HepG2 (cell line): ENCODE measurements around the gene ANKRD11. TPM values are rescaled to one million over a fixed set of nuclear protein-coding genes. Genes with fewer than 3 reads are reported as not detected.

Source experiments
- ATAC-seq: fragments of 200-7000 bp; cut with Tn5 transposase; 3 replicates; pipeline ENCODE4 v1.9.1; 2020; ENCODE audit warnings: mild to moderate bottlenecking, moderate library complexity
- BruUV-seq: library from RNA; stranded (reverse); fragments of 400-500 nt; replicated peaks from 2 replicates; lab custom pipeline; 2021; lab: Mats Ljungman, UMichigan
- CTCF ChIA-PET: fragments of 300-600 bp; formaldehyde crosslinking; extraction: SDS; loops from one replicate; lab custom pipeline; 2021; ENCODE audit warnings: low total read pairs, inconsistent platforms, low intra/inter-chr PET ratio; lab: Yijun Ruan, JAX
- POLR2A ChIA-PET: fragments of 350-600 bp; sonication (Branson Sonifier 250); formaldehyde crosslinking; loops from one replicate; lab custom pipeline; 2020; ENCODE audit warnings: antibody characterized with exemption, inconsistent platforms; lab: Yijun Ruan, JAX
- DNase-seq: peaks from one replicate; pipeline ENCODE4 v3.0.0-alpha.2; 2015; ENCODE audit warnings: low spot score
- FAIRE-seq: peaks from 3 replicates; lab custom pipeline; 2011; peaks lifted over from hg19 to GRCh38; lab: Jason Lieb, UNC
- H2AFZ ChIP-seq: one replicate; pipeline ENCODE4 v1.6.1; 2011; ENCODE audit warnings: low read length, inconsistent platforms
- H3K27ac ChIP-seq: fragments of 300-600 bp; 3 replicates; pipeline ENCODE4 v1.8.0; 2011; ENCODE audit warnings: mixed run types, mild to moderate bottlenecking, mixed read lengths, low read length, inconsistent platforms; ENCODE audit not compliant: insufficient read depth; ENCODE audit errors: extremely low read length
- H3K27me3 ChIP-seq, 2 experiments: fragments of 200-600 bp in 1 of 2; 2 replicates in 1 of 2; 3 replicates in 1 of 2; pipeline versions ENCODE4 v1.6.0 to v1.8.0; 2011; ENCODE audit warnings: low read length in 2 of 2, mild to moderate bottlenecking in 2 of 2, moderate library complexity in 2 of 2, inconsistent platforms in 1 of 2; ENCODE audit not compliant: insufficient read depth in 2 of 2, control insufficient read depth in 1 of 2
- H3K36me3 ChIP-seq, 2 experiments: fragments of 200-600 bp in 1 of 2; replicated peaks in 1 of 2; 2 replicates in 1 of 2; 3 replicates in 1 of 2; pipeline versions ENCODE4 v1.5.1 to v1.8.0; 2011; ENCODE audit warnings: low read length in 2 of 2, inconsistent platforms in 1 of 2; ENCODE audit not compliant: insufficient read depth in 2 of 2, control insufficient read depth in 1 of 2
- H3K4me1 ChIP-seq: 2 replicates; pipeline ENCODE4 v1.5.1; 2012; ENCODE audit warnings: low read length, inconsistent platforms; ENCODE audit not compliant: insufficient read depth
- H3K4me2 ChIP-seq: 2 replicates; pipeline ENCODE4 v1.6.0; 2011; ENCODE audit warnings: low read depth, low read length, inconsistent platforms
- H3K4me3 ChIP-seq, 3 experiments: fragments of 200-600 bp in 1 of 3; sonication (generic), shearing (Covaris generic) in 1 of 3; replicated peaks in 1 of 3; 2 replicates each; pipeline ENCODE4 v1.5.1; 2011 to 2016; ENCODE audit warnings: low read length in 3 of 3, inconsistent platforms in 2 of 3, low read depth in 2 of 3, mild to moderate bottlenecking in 2 of 3, control low read depth in 1 of 3, mixed read lengths in 1 of 3; ENCODE audit not compliant: insufficient read depth in 1 of 3
- H3K79me2 ChIP-seq: one replicate; pipeline ENCODE4 v1.6.1; 2011; ENCODE audit warnings: low read length, inconsistent platforms; ENCODE audit not compliant: insufficient read depth
- H3K9ac ChIP-seq: 2 replicates; pipeline ENCODE4 v1.6.0; 2011; ENCODE audit warnings: mild to moderate bottlenecking, low read depth, low read length, inconsistent platforms; ENCODE audit not compliant: insufficient read depth
- H3K9me3 ChIP-seq: 2 replicates; pipeline ENCODE4 v1.5.1; 2012; ENCODE audit warnings: mild to moderate bottlenecking, low read length
- H4K20me1 ChIP-seq: 2 replicates; pipeline ENCODE4 v1.6.0; 2011; ENCODE audit warnings: inconsistent platforms, mild to moderate bottlenecking, low read length, moderate library complexity; ENCODE audit not compliant: insufficient read depth
- HOXA3 ChIP-seq: sonication (generic); formaldehyde crosslinking; IDR thresholded peaks from 2 replicates; pipeline ENCODE4 v1.5.0; 2020; ENCODE audit warnings: missing genetic modification reagents
- LCORL ChIP-seq, 2 experiments: fragments of 450-650 bp in 1 of 2; sonication (generic) in 1 of 2; formaldehyde crosslinking in 1 of 2; IDR thresholded peaks; 2 replicates each; pipeline versions ENCODE4 v1.5.0 to v1.6.1; 2017 to 2020; ENCODE audit warnings: antibody characterized with exemption in 1 of 2, missing genetic modification reagents in 1 of 2
- MXD1 ChIP-seq: sonication (generic); formaldehyde crosslinking; IDR thresholded peaks from 2 replicates; pipeline ENCODE4 v1.4.0; 2020; ENCODE audit warnings: mild to moderate bottlenecking, missing genetic modification reagents
- MXI1 ChIP-seq: IDR thresholded peaks from 3 replicates; pipeline ENCODE4 v1.6.1; 2012; ENCODE audit warnings: low read depth, low read length, inconsistent platforms, borderline replicate concordance
- RFX1 ChIP-seq: fragments of 450-650 bp; IDR thresholded peaks from 2 replicates; pipeline ENCODE4 v1.6.1; 2017
- RXRA ChIP-seq: sonication (generic); formaldehyde crosslinking; IDR thresholded peaks from 2 replicates; pipeline ENCODE4 v1.5.1; 2020; ENCODE audit warnings: missing genetic modification reagents
- ZNF333 ChIP-seq: sonication (generic); formaldehyde crosslinking; IDR thresholded peaks from 2 replicates; pipeline ENCODE4 v1.4.0; 2020; ENCODE audit warnings: mild to moderate bottlenecking, missing genetic modification reagents, borderline replicate concordance
- WGBS: methylation state at CpG from one replicate; pipeline ENCODE4 v1.1.6; 2017; ENCODE audit warnings: low lambda C conversion rate; 5-methylcytosine and 5-hydroxymethylcytosine counted together
- in situ Hi-C: cut with HindIII; loops from 2 replicates; pipeline ENCODE4 v1.10.0; 2017; ENCODE audit warnings: low pct_unique_long_range_greater_than_20kb; ENCODE audit not compliant: extremely low pct_ligation_motif_present
- intact Hi-C: fragments of 100-400 bp; cut with micrococcal nuclease; formaldehyde crosslinking; loops from one replicate; pipeline ENCODE4 v1.10.0; 2022; ENCODE audit not compliant: unreplicated experiment
- polyA plus RNA-seq, 8 experiments: library from polyadenylated mRNA; depleted of rRNA in 3 of 8; stranded (reverse) in 7 of 8; unstranded in 1 of 8; fragments of >200 nt; fragmentation: Illumina TruSeq in 4 of 8; extraction: Trizol in 4 of 8; gene quantifications; 2 replicates each; pipeline versions ENCODE4 v1.2.1 to v1.2.3, GENCODE V29; 2011 to 2016; ENCODE audit warnings: low read depth in 4 of 8, missing spikeins in 1 of 8, mixed read lengths in 1 of 8; ENCODE audit not compliant: insufficient read depth in 1 of 8
- total RNA-seq, 5 experiments: library from RNA; depleted of rRNA; stranded (reverse); fragments of >200 nt; fragmentation: Illumina TruSeq; extraction: Trizol; gene quantifications; 2 replicates each; pipeline ENCODE4 v1.2.3, GENCODE V29; 2016; ENCODE audit warnings: low read depth in 1 of 5
- TF ChIP-seq, protein P1 (sequence below): sonication (generic); formaldehyde crosslinking; IDR thresholded peaks from 2 replicates; pipeline ENCODE4 v1.5.0; 2020; ENCODE audit warnings: missing genetic modification reagents, mild to moderate bottlenecking, borderline replicate concordance
- TF ChIP-seq, protein P2 (sequence below): sonication (generic); formaldehyde crosslinking; IDR thresholded peaks from 2 replicates; pipeline ENCODE4 v1.4.0; 2020; ENCODE audit warnings: missing genetic modification reagents
- TF ChIP-seq, protein P3 (sequence below): sonication (generic); formaldehyde crosslinking; IDR thresholded peaks from 2 replicates; pipeline ENCODE4 v1.4.0; 2020; ENCODE audit warnings: mild to moderate bottlenecking, missing genetic modification reagents

The ANKRD11 gene
- total and polyA plus RNA-seq, 2 of the 13 experiments (the other 11 are each of a cell fraction or from before 2014, with no cell fraction given) = 21.4 to 38.4 TPM

GRCh38 chr16:89411335-89411850 is 79.0 kb downstream of the ANKRD11 start:
- BruUV-seq = TSS peak; percentile 33
- in situ Hi-C loops = no loop called here
- peaks cover 96% of the 10 kb centered on the region for H4K20me1 ChIP-seq

DNA sequence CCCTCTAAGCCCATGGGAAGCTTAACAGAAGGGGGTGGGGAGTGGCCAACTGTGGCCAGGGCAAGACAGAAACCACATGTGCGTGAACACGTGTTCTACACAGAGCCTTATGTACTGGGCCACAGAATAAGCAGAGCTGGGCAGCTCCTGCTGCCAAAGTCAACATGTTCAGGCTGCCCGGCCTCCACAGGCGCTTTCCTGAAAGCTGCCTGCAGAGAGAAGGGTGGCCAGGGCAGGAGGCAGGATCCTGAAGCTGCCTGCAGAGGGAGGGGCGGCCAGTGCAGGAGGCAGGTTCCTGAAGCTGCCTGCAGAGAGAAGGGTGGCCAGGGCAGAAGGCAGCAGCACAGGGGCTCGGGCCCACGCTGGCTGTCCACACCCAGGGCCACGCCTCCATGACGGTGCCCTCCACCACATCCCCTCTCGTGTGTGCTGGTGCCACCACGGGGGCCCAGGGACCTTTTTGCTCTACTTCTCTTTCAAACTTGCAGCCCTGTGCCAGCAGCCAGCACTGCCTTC is 79.5 kb downstream of the ANKRD11 start:
- peak; percentile 55 for ATAC-seq
- peaks cover 99% of the 10 kb centered on the region for H3K4me1 ChIP-seq
- no peaks in the 10 kb centered on the region for H3K27me3 ChIP-seq
- ChIA-PET POLR2A (interaction anchor here (1.7 kb wide), 1 partner anchor 98 kb away, joined by 5 read pairs; the partner anchor contains the start of gene SPG7), CTCF (no interaction called here)
- DNase-seq = peak; percentile 34
- peak overlapping the region; percentile 2 for H3K27ac ChIP-seq
- peaks cover 96% of the 10 kb centered on the region for H4K20me1 ChIP-seq
- no peaks in the 10 kb centered on the region for H3K9me3 ChIP-seq
- WGBS = 81% methylated on average over 6 of the region's 11 CpGs
- H3K4me2 ChIP-seq = peak overlapping the region; percentile 10; the same call in 1 of the 2 replicates
- H3K36me3 ChIP-seq = peaks cover 5 to 10% of the 10 kb centered on the region in 2 experiments; a peak in 2 of 5 replicates
- peaks cover 93% of the 10 kb centered on the region for H3K79me2 ChIP-seq
- BruUV-seq = no TSS peak
- no peak for FAIRE-seq
- H3K9ac ChIP-seq = no peak overlapping the region
- no peak overlapping the region for H3K4me3 ChIP-seq
- no peak overlapping the region for H2AFZ ChIP-seq
- intact Hi-C loops (loop anchor here (2.0 to 10.0 kb wide), 2 partner anchors 16 to 76 kb away; no protein-coding TSS in a partner anchor), in situ Hi-C loops (no loop called here)
- TF ChIP-seq ZNF333 (0 out of 2 replicates have a peak, but pooled peaks have one; percentile 34), LCORL (IDR thresholded peaks at IDR 0.05) (no peak), LCORL (CRISPR knock-in tag; IDR thresholded peaks at IDR 0.05) (no peak), MXI1 (peak; percentile 78; the same call in 1 of the 3 replicates), HOXA3 (CRISPR knock-in tag) (no peak), MXD1 (CRISPR knock-in tag) (peak; percentile 52; the same call in 1 of the 2 replicates)
- TF ChIP-seq, protein P1, sequence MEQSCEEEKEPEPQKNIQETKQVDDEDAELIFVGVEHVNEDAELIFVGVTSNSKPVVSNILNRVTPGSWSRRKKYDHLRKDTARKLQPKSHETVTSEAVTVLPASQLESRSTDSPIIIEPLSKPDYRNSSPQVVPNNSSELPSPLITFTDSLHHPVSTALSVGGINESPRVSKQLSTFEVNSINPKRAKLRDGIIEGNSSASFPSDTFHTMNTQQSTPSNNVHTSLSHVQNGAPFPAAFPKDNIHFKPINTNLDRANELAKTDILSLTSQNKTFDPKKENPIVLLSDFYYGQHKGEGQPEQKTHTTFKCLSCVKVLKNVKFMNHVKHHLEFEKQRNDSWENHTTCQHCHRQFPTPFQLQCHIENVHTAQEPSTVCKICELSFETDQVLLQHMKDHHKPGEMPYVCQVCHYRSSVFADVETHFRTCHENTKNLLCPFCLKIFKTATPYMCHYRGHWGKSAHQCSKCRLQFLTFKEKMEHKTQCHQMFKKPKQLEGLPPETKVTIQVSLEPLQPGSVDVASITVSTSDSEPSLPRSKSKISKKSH = no peak
- TF ChIP-seq, protein P2, sequence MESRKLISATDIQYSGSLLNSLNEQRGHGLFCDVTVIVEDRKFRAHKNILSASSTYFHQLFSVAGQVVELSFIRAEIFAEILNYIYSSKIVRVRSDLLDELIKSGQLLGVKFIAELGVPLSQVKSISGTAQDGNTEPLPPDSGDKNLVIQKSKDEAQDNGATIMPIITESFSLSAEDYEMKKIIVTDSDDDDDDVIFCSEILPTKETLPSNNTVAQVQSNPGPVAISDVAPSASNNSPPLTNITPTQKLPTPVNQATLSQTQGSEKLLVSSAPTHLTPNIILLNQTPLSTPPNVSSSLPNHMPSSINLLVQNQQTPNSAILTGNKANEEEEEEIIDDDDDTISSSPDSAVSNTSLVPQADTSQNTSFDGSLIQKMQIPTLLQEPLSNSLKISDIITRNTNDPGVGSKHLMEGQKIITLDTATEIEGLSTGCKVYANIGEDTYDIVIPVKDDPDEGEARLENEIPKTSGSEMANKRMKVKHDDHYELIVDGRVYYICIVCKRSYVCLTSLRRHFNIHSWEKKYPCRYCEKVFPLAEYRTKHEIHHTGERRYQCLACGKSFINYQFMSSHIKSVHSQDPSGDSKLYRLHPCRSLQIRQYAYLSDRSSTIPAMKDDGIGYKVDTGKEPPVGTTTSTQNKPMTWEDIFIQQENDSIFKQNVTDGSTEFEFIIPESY (CRISPR knock-in tag) = 0 out of 2 replicates have a peak, but pooled peaks have one; percentile 69

More at GRCh38 chr16:89411335-89411850, 79.0 kb downstream of the ANKRD11 start:
- H3K9ac ChIP-seq = no peak overlapping the region
- peak overlapping the region; percentile 10; the same call in 1 of the 2 replicates for H3K4me2 ChIP-seq
- peaks cover 93% of the 10 kb centered on the region for H3K79me2 ChIP-seq
- ChIA-PET CTCF (no interaction called here), POLR2A (interaction anchor here (1.7 kb wide), 1 partner anchor 97 kb away, joined by 5 read pairs; the partner anchor contains the start of gene SPG7)
- DNase-seq = no peak
- no peak overlapping the region for H3K27ac ChIP-seq
- no peak for FAIRE-seq
- ATAC-seq = no peak
- intact Hi-C loops = loop anchor here (2.0 to 10.0 kb wide), 2 partner anchors 17 to 77 kb away; no protein-coding TSS in a partner anchor
- 86% methylated on average over 10 of the region's 10 CpGs for WGBS
- no peaks in the 10 kb centered on the region for H3K27me3 ChIP-seq
- H3K4me1 ChIP-seq = peaks cover 99% of the 10 kb centered on the region
- peaks cover 3 to 7% of the 10 kb centered on the region in 2 experiments; a peak in 2 of 5 replicates for H3K36me3 ChIP-seq
- H2AFZ ChIP-seq = no peak overlapping the region
- no peaks in the 10 kb centered on the region for H3K9me3 ChIP-seq
- H3K4me3 ChIP-seq = no peak overlapping the region
- peak; percentile 62; the same call in 1 of the 2 replicates for TF ChIP-seq RFX1
- TF ChIP-seq, protein P3, sequence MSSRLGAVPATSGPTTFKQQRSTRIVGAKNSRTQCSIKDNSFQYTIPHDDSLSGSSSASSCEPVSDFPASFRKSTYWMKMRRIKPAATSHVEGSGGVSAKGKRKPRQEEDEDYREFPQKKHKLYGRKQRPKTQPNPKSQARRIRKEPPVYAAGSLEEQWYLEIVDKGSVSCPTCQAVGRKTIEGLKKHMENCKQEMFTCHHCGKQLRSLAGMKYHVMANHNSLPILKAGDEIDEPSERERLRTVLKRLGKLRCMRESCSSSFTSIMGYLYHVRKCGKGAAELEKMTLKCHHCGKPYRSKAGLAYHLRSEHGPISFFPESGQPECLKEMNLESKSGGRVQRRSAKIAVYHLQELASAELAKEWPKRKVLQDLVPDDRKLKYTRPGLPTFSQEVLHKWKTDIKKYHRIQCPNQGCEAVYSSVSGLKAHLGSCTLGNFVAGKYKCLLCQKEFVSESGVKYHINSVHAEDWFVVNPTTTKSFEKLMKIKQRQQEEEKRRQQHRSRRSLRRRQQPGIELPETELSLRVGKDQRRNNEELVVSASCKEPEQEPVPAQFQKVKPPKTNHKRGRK (CRISPR knock-in tag) = no peak
- 0 out of 2 replicates have a peak, but pooled peaks have one; percentile 0 for TF ChIP-seq RXRA (CRISPR knock-in tag)
